ENCODE measurements around the gene SMCO2. TPM values are rescaled to one million over a fixed set of nuclear protein-coding genes. Genes with fewer than 3 reads are reported as not detected.

SMCO2 gene
- polyA plus RNA-seq, 3 donors = 17.4 TPM; not detected in 2

- Histone ChIP-seq H3K9ac (ENCODE audit: insufficient read depth, low read length, poor library complexity, severe bottlenecking) (no peak overlapping the region), H3K79me2 (ENCODE audit: insufficient read depth, low read length) (no peaks in the 10 kb centered on the region), H3K9me3 (replicated peaks in 1 of 2; ENCODE audit: control insufficient read depth in 1 of 2, insufficient read depth in 1 of 2, low read length in 2 of 2) (no peaks in the 10 kb centered on the region), H2AFZ (ENCODE audit: insufficient read depth, low read depth, low read length, poor library complexity, severe bottlenecking) (no peak overlapping the region), H3K27ac (ENCODE audit: low read depth in 1 of 2, low read length in 2 of 2) (peak overlapping the region in 1 of 2 donors; percentile 58), H3K4me2 (replicated peaks; ENCODE audit: extremely low read depth, low read length, poor library complexity, severe bottlenecking) (peak overlapping the region; percentile 44), H3K27me3 (ENCODE audit: control insufficient read depth in 2 of 2, insufficient read depth in 2 of 2, low read length in 2 of 2) (no peaks in the 10 kb centered on the region), H4K20me1 (ENCODE audit: insufficient read depth, low read length) (no peaks in the 10 kb centered on the region), H3K36me3 (replicated peaks in 1 of 2; ENCODE audit: control insufficient read depth in 1 of 2, insufficient read depth in 2 of 2, low read length in 2 of 2) (no peaks in the 10 kb centered on the region), H3K4me1 (ENCODE audit: control insufficient read depth in 1 of 2, insufficient read depth in 2 of 2, low read length in 2 of 2) (peaks cover 25 to 30% of the 10 kb centered on the region in 2 donors), H3K4me3 (replicated peaks in 1 of 3; ENCODE audit: low read depth in 2 of 3, low read length in 3 of 3) (peak overlapping the region in 1 of 3 experiments; percentile 36)
- H3K27ac Mint-ChIP-seq = peak overlapping the region in 6 of 7 donors; percentile 19 to 88 (median 58)
- intact Hi-C loops (cut with micrococcal nuclease) = loop anchor here in 1 of 2 donors (10.0 kb wide), 1 partner anchor 194 kb away; no protein-coding TSS in a partner anchor
- no peaks in the 10 kb centered on the region for H3K36me3 Mint-ChIP-seq
- DNase-seq = peak; percentile 21 to 54 (median 29)
- peaks cover 34% of the 10 kb centered on the region for H3K4me1 Mint-ChIP-seq
- peaks cover 0 to 3% (median 0%) of the 10 kb centered on the region in 7 donors for H3K9me3 Mint-ChIP-seq
- TF ChIP-seq CTCF (IDR thresholded peaks at IDR 0.05) = no peak
- no CpG with 5 or more reads among the region's 4 CpGs for WGBS (ENCODE audit: insufficient coverage)
- no peaks in the 10 kb centered on the region for H3K27me3 Mint-ChIP-seq (ENCODE audit: low read depth in 3 of 3)
- peak overlapping the region in 1 of 2 donors; percentile 39 for H3K4me3 Mint-ChIP-seq
Measured at GRCh38 chr12:27431185-27431584, 15.4 kb upstream of the SMCO2 start.

- Histone ChIP-seq H3K9me3 (replicated peaks in 1 of 2; ENCODE audit: control insufficient read depth in 1 of 2, insufficient read depth in 1 of 2, low read length in 2 of 2) (no peaks in the 10 kb centered on the region), H3K4me2 (replicated peaks; ENCODE audit: extremely low read depth, low read length, poor library complexity, severe bottlenecking) (no peak overlapping the region), H3K4me3 (replicated peaks in 1 of 3; ENCODE audit: low read depth in 2 of 3, low read length in 3 of 3) (no peak overlapping the region), H4K20me1 (ENCODE audit: insufficient read depth, low read length) (no peaks in the 10 kb centered on the region), H2AFZ (ENCODE audit: insufficient read depth, low read depth, low read length, poor library complexity, severe bottlenecking) (peak overlapping the region; percentile 63), H3K27me3 (ENCODE audit: control insufficient read depth in 2 of 2, insufficient read depth in 2 of 2, low read length in 2 of 2) (no peaks in the 10 kb centered on the region), H3K79me2 (ENCODE audit: insufficient read depth, low read length) (no peaks in the 10 kb centered on the region), H3K36me3 (replicated peaks in 1 of 2; ENCODE audit: control insufficient read depth in 1 of 2, insufficient read depth in 2 of 2, low read length in 2 of 2) (no peaks in the 10 kb centered on the region), H3K27ac (ENCODE audit: low read depth in 1 of 2, low read length in 2 of 2) (no peak overlapping the region), H3K4me1 (ENCODE audit: control insufficient read depth in 1 of 2, insufficient read depth in 2 of 2, low read length in 2 of 2) (peaks cover 38 to 42% of the 10 kb centered on the region in 2 donors), H3K9ac (ENCODE audit: insufficient read depth, low read length, poor library complexity, severe bottlenecking) (no peak overlapping the region)
- no peaks in the 10 kb centered on the region for H3K36me3 Mint-ChIP-seq
- H3K27ac Mint-ChIP-seq = peak overlapping the region in 1 of 7 donors; percentile 74
- WGBS (ENCODE audit: insufficient coverage) = no CpG with 5 or more reads among the region's 6 CpGs
- peak in 2 of 3 donors; percentile 14 to 26 for DNase-seq
- H3K4me1 Mint-ChIP-seq = peaks cover 43% of the 10 kb centered on the region
- intact Hi-C loops (cut with micrococcal nuclease) = loop anchor here in 1 of 2 donors (10.0 kb wide), 1 partner anchor 190 kb away; no protein-coding TSS in a partner anchor
- TF ChIP-seq CTCF (IDR thresholded peaks at IDR 0.05) = peak; percentile 63
- no peaks in the 10 kb centered on the region for H3K27me3 Mint-ChIP-seq (ENCODE audit: low read depth in 3 of 3)
- H3K9me3 Mint-ChIP-seq = peaks cover 0 to 3% (median 0%) of the 10 kb centered on the region in 7 donors
- peak overlapping the region in 1 of 2 donors; percentile 53 for H3K4me3 Mint-ChIP-seq
Measured at GRCh38 chr12:27434673-27435565, 11.6 kb upstream of the SMCO2 start.
